Keratinocyte (primary cell): ENCODE results near the gene CYP4F8. TPM values are rescaled to one million over a fixed set of nuclear protein-coding genes. Genes with fewer than 3 reads are reported as not detected.

Experiments
- DNase-seq: peaks from one replicate; pipeline ENCODE4 v3.0.0-alpha.2; 2011; ENCODE audit warnings: low read depth, missing footprints, low spot score
- FAIRE-seq: peaks from 2 replicates; lab custom pipeline; 2011; peaks lifted over from hg19 to GRCh38; lab: Jason Lieb, UNC
- H2AFZ ChIP-seq: 2 replicates; pipeline ENCODE4 v1.6.0; 2012; ENCODE audit warnings: low read length, control low read depth, inconsistent platforms; ENCODE audit not compliant: control insufficient read depth
- H3K27ac ChIP-seq: 2 replicates; pipeline ENCODE4 v1.5.1; 2011; ENCODE audit warnings: low read length; ENCODE audit not compliant: control insufficient read depth, insufficient read depth
- H3K27me3 ChIP-seq: 3 replicates; pipeline ENCODE4 v1.6.0; 2011; ENCODE audit warnings: low read length; ENCODE audit not compliant: control insufficient read depth, insufficient read depth; ENCODE audit errors: extremely low read depth
- H3K36me3 ChIP-seq, 2 experiments: 2 replicates in 1 of 2; 3 replicates in 1 of 2; pipeline ENCODE4 v1.5.1; 2011; ENCODE audit warnings: low read length in 2 of 2, mild to moderate bottlenecking in 1 of 2; ENCODE audit not compliant: control insufficient read depth in 2 of 2, insufficient read depth in 2 of 2; ENCODE audit errors: extremely low read depth in 1 of 2
- H3K4me1 ChIP-seq: 3 replicates; pipeline ENCODE4 v1.5.1; 2011; ENCODE audit warnings: low read length; ENCODE audit not compliant: control insufficient read depth, insufficient read depth; ENCODE audit errors: extremely low read depth
- H3K4me2 ChIP-seq: 3 replicates; pipeline ENCODE4 v1.6.0; 2011; ENCODE audit warnings: low read depth, low read length; ENCODE audit not compliant: control insufficient read depth, insufficient read depth; ENCODE audit errors: extremely low read depth
- H3K4me3 ChIP-seq, 3 experiments: fragments of 200-600 bp in 1 of 3; sonication (generic) in 1 of 3; 2 replicates in 2 of 3; 3 replicates in 1 of 3; pipeline ENCODE4 v1.5.1; 2011 to 2016; ENCODE audit warnings: low read length in 3 of 3, mild to moderate bottlenecking in 3 of 3, control low read depth in 2 of 3, inconsistent platforms in 1 of 3, low read depth in 1 of 3, mixed read lengths in 1 of 3, mixed run types in 1 of 3, moderate library complexity in 1 of 3; ENCODE audit not compliant: control insufficient read depth in 2 of 3, insufficient read depth in 2 of 3; ENCODE audit errors: extremely low read depth in 1 of 3
- H3K79me2 ChIP-seq: 2 replicates; pipeline ENCODE4 v1.6.0; 2012; ENCODE audit warnings: low read length; ENCODE audit not compliant: control insufficient read depth, insufficient read depth
- H3K9ac ChIP-seq: 3 replicates; pipeline ENCODE4 v1.6.0; 2011; ENCODE audit warnings: low read length; ENCODE audit not compliant: control insufficient read depth, insufficient read depth; ENCODE audit errors: extremely low read depth
- H3K9me1 ChIP-seq: 3 replicates; pipeline ENCODE4 v1.6.0; 2011; ENCODE audit warnings: low read length; ENCODE audit not compliant: control insufficient read depth, insufficient read depth; ENCODE audit errors: extremely low read depth
- H3K9me3 ChIP-seq: 2 replicates; pipeline ENCODE4 v1.5.1; 2012; ENCODE audit warnings: low read depth, low read length; ENCODE audit not compliant: control insufficient read depth
- H4K20me1 ChIP-seq: 3 replicates; pipeline ENCODE4 v1.6.0; 2011; ENCODE audit warnings: low read length; ENCODE audit not compliant: control insufficient read depth, insufficient read depth; ENCODE audit errors: extremely low read depth
- CTCF ChIP-seq, 3 experiments: IDR thresholded peaks in 1 of 3; conservative IDR thresholded peaks in 1 of 3; optimal IDR thresholded peaks in 1 of 3; 2 replicates in 2 of 3; 3 replicates in 1 of 3; pipeline versions ENCODE3 to v1.5.1; 2011; ENCODE audit warnings: low read length in 3 of 3, mild to moderate bottlenecking in 3 of 3, moderate library complexity in 2 of 3, control low read depth in 1 of 3, inconsistent platforms in 1 of 3; ENCODE audit not compliant: insufficient read depth in 2 of 3; ENCODE audit errors: extremely low read depth in 1 of 3
- EZH2 ChIP-seq: IDR thresholded peaks from one replicate; pipeline ENCODE4 v1.6.1; 2012; ENCODE audit warnings: inconsistent platforms, mild to moderate bottlenecking, low read length, moderate library complexity
- dilution Hi-C: fragments of 300-500 bp; cut with MboI; formaldehyde crosslinking; loops from one replicate; pipeline ENCODE4 v1.7.0; 2020; ENCODE audit warnings: low sequenced_read_pairs; ENCODE audit not compliant: extremely low pct_ligation_motif_present
- polyA plus RNA-seq, 5 experiments: library from polyadenylated mRNA; depleted of rRNA in 3 of 5; stranded (reverse) in 3 of 5; stranded (forward) in 1 of 5; unstranded in 1 of 5; fragments of >200 nt; gene quantifications; 1 replicate in 1 of 5; 2 replicates in 3 of 5; 3 replicates in 1 of 5; pipeline versions ENCODE4 v1.2.1 to v1.2.3, GENCODE V29; 2011 to 2012; ENCODE audit warnings: missing spikeins in 2 of 5, low read depth in 1 of 5, low replicate concordance in 1 of 5

CYP4F8 gene
- polyA plus RNA-seq, 1 donor (not counting 4 experiments of a cell fraction or from before 2014, with no cell fraction given): not detected

GRCh38 chr19:15622991-15623390, 8.0 kb downstream of the CYP4F8 start:
- no peaks in the 10 kb centered on the region for H3K79me2 ChIP-seq
- no peaks in the 10 kb centered on the region for H3K36me3 ChIP-seq
- H3K4me3 ChIP-seq: no peak overlapping the region
- no peaks in the 10 kb centered on the region for H3K9me1 ChIP-seq
- no peak for FAIRE-seq
- no peaks in the 10 kb centered on the region for H4K20me1 ChIP-seq
- H3K4me1 ChIP-seq: no peaks in the 10 kb centered on the region
- no peak overlapping the region for H2AFZ ChIP-seq
- H3K27ac ChIP-seq: no peak overlapping the region
- no peak overlapping the region for H3K4me2 ChIP-seq
- no peak for TF ChIP-seq CTCF (optimal IDR thresholded peaks at IDR 0.05 in 1 of 3, IDR thresholded peaks at IDR 0.05 in 1 of 3, conservative IDR thresholded peaks at IDR 0.05 in 1 of 3; ENCODE audit: extremely low read depth in 1 of 3, insufficient read depth in 2 of 3, low read length in 3 of 3)
- DNase-seq: no peak
- no peaks in the 10 kb centered on the region for H3K9me3 ChIP-seq
- no peak overlapping the region for H3K9ac ChIP-seq
- no peaks in the 10 kb centered on the region for H3K27me3 ChIP-seq
- dilution Hi-C loops: no loop called here

GRCh38 chr19:15623711-15624318, 8.8 kb downstream of the CYP4F8 start:
- H3K4me3 ChIP-seq: no peak overlapping the region
- H3K27ac ChIP-seq: no peak overlapping the region
- no peak for DNase-seq
- H3K4me1 ChIP-seq: no peaks in the 10 kb centered on the region
- no peaks in the 10 kb centered on the region for H4K20me1 ChIP-seq
- H3K4me2 ChIP-seq: no peak overlapping the region
- H3K9me1 ChIP-seq: no peaks in the 10 kb centered on the region
- dilution Hi-C loops: no loop called here
- TF ChIP-seq CTCF (optimal IDR thresholded peaks at IDR 0.05 in 1 of 3, IDR thresholded peaks at IDR 0.05 in 1 of 3, conservative IDR thresholded peaks at IDR 0.05 in 1 of 3; ENCODE audit: extremely low read depth in 1 of 3, insufficient read depth in 2 of 3, low read length in 3 of 3) (no peak), EZH2 (no peak)
- no peaks in the 10 kb centered on the region for H3K79me2 ChIP-seq
- H2AFZ ChIP-seq: no peak overlapping the region
- no peaks in the 10 kb centered on the region for H3K9me3 ChIP-seq
- FAIRE-seq: no peak
- H3K27me3 ChIP-seq: no peaks in the 10 kb centered on the region
- H3K9ac ChIP-seq: no peak overlapping the region
- no peaks in the 10 kb centered on the region for H3K36me3 ChIP-seq
